ENCODE measurements around the gene BPIFB1.

BPIFB1 gene

GRCh38 chr20:33282991-33283555 is at the start of gene BPIFB1:
Gene BPIFB1, plus strand, starts transcription at chr20:33283214. Its CDS starts 2,860 bp downstream, at chr20:33286074.
- H3K4me3 ChIP-seq (replicated peaks; ENCODE audit: low read depth, low read length), result no peak within 1 kb of the TSS
- DNase-seq (ENCODE audit: extremely low read depth, low read depth), result no peak
- no peak for TF ChIP-seq CTCF (IDR thresholded peaks at IDR 0.05; ENCODE audit: low read depth, low read length, missing control alignments)

GRCh38 chr20:33234050-33234449 is 49.0 kb upstream of the BPIFB1 start:
- TF ChIP-seq CTCF (IDR thresholded peaks at IDR 0.05; ENCODE audit: low read depth, low read length, missing control alignments), result no peak
- no peak overlapping the region for H3K4me3 ChIP-seq (replicated peaks; ENCODE audit: low read depth, low read length)
- DNase-seq (ENCODE audit: extremely low read depth, low read depth), result no peak

GRCh38 chr20:33235696-33236095 is 47.3 kb upstream of the BPIFB1 start, which contains the start of gene BPIFA1:
Gene BPIFA1, plus strand, starts transcription at chr20:33235996. Its CDS starts 1,716 bp downstream, at chr20:33237712.
- DNase-seq (ENCODE audit: extremely low read depth, low read depth), result no peak
- no peak for TF ChIP-seq CTCF (IDR thresholded peaks at IDR 0.05; ENCODE audit: low read depth, low read length, missing control alignments)
- no peak within 1 kb of the TSS for H3K4me3 ChIP-seq (replicated peaks; ENCODE audit: low read depth, low read length)

GRCh38 chr20:33236351-33236750 is 46.7 kb upstream of the BPIFB1 start:
- no peak for TF ChIP-seq CTCF (IDR thresholded peaks at IDR 0.05; ENCODE audit: low read depth, low read length, missing control alignments)
- H3K4me3 ChIP-seq (replicated peaks; ENCODE audit: low read depth, low read length), result no peak overlapping the region
- DNase-seq (ENCODE audit: extremely low read depth, low read depth), result no peak

GRCh38 chr20:33237989-33238388 is 45.0 kb upstream of the BPIFB1 start:
- H3K4me3 ChIP-seq (replicated peaks; ENCODE audit: low read depth, low read length), result no peak overlapping the region
- no peak for TF ChIP-seq CTCF (IDR thresholded peaks at IDR 0.05; ENCODE audit: low read depth, low read length, missing control alignments)

GRCh38 chr20:33239418-33239817 is 43.6 kb upstream of the BPIFB1 start:
- no peak for DNase-seq (ENCODE audit: extremely low read depth, low read depth)
- no peak for TF ChIP-seq CTCF (IDR thresholded peaks at IDR 0.05; ENCODE audit: low read depth, low read length, missing control alignments)
- no peak overlapping the region for H3K4me3 ChIP-seq (replicated peaks; ENCODE audit: low read depth, low read length)

More at GRCh38 chr20:33237989-33238388, 45.0 kb upstream of the BPIFB1 start:
- DNase-seq (ENCODE audit: extremely low read depth, low read depth), result no peak
